Measurements from ENCODE around the gene PCDHGA9.
"Not testable (repeated sequence)": the region's sequence is repeated elsewhere in the genome, so short reads cannot be mapped to it uniquely, and the experiment has no call there.

Gene PCDHGA9

GRCh38 chr5:141393267-141393666 is 9.3 kb upstream of the PCDHGA9 start:
- TF ChIP-seq CTCF (IDR thresholded peaks at IDR 0.05; ENCODE audit: low read depth, low read length, missing control alignments), result no peak

DNA sequence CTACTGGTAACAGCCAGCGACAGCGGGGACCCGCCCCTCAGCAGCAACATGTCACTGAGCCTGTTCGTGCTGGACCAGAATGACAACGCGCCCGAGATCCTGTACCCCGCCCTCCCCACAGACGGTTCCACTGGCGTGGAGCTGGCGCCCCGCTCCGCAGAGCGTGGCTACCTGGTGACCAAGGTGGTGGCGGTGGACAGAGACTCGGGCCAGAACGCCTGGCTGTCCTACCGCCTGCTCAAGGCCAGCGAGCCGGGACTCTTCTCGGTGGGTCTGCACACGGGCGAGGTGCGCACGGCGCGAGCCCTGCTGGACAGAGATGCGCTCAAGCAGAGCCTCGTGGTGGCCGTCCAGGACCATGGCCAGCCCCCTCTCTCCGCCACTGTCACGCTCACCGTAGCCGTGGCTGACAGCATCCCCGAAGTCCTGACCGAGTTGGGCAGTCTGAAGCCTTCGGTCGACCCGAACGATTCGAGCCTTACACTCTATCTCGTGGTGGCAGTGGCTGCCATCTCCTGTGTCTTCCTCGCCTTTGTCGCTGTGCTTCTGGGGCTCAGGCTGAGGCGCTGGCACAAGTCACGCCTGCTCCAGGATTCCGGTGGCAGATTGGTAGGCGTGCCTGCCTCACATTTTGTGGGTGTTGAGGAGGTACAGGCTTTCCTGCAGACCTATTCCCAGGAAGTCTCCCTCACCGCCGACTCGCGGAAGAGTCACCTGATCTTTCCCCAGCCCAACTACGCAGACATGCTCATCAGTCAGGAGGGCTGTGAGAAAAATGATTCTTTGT is 8.0 kb upstream of the PCDHGA9 start:
- not testable (repeated sequence) for H3K4me3 ChIP-seq (replicated peaks; ENCODE audit: low read depth, low read length); DNase-seq (ENCODE audit: extremely low read depth, low read depth)

More at GRCh38 chr5:141393267-141393666, 9.3 kb upstream of the PCDHGA9 start:
- DNase-seq (ENCODE audit: extremely low read depth, low read depth), result no peak
- H3K4me3 ChIP-seq (replicated peaks; ENCODE audit: low read depth, low read length), result no peak overlapping the region

- not testable (repeated sequence) for DNase-seq (ENCODE audit: extremely low read depth, low read depth)
- H3K4me3 ChIP-seq (replicated peaks; ENCODE audit: low read depth, low read length), result peak within 1 kb of the TSS; percentile 31
- TF ChIP-seq CTCF (IDR thresholded peaks at IDR 0.05; ENCODE audit: low read depth, low read length, missing control alignments), result peak; percentile 66
These were observed 4.6 kb upstream of the PCDHGA9 start, which contains the start of gene PCDHGB5 for GRCh38 chr5:141397756-141398551. TSS of gene PCDHGB5 (plus strand) at chr5:141397947. CDS start at chr5:141398128, 181 bp downstream.

DNA sequence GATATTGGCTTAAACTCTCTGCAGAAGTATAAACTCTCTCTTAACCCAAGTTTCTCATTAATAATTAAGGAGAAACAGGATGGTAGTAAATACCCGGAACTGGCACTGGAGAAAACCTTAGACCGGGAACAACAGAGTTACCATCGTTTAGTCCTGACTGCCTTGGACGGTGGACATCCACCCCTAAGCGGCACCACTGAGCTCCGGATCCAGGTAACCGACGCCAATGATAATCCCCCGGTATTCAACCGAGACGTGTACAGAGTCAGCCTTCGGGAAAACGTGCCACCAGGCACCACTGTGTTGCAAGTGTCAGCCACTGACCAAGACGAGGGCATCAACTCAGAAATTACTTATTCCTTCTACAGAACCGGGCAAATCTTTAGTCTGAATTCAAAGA is 4.0 kb upstream of the PCDHGA9 start:
- no peak for TF ChIP-seq CTCF (IDR thresholded peaks at IDR 0.05; ENCODE audit: low read depth, low read length, missing control alignments)
- DNase-seq (ENCODE audit: extremely low read depth, low read depth), result no peak
- H3K4me3 ChIP-seq (replicated peaks; ENCODE audit: low read depth, low read length), result no peak overlapping the region

GRCh38 chr5:141399555-141400258 is 2.9 kb upstream of the PCDHGA9 start:
- TF ChIP-seq CTCF (IDR thresholded peaks at IDR 0.05; ENCODE audit: low read depth, low read length, missing control alignments), result no peak
- DNase-seq (ENCODE audit: extremely low read depth, low read depth), result no peak
- no peak overlapping the region for H3K4me3 ChIP-seq (replicated peaks; ENCODE audit: low read depth, low read length)

- DNase-seq (ENCODE audit: extremely low read depth, low read depth), result no peak
- TF ChIP-seq CTCF (IDR thresholded peaks at IDR 0.05; ENCODE audit: low read depth, low read length, missing control alignments), result no peak
- H3K4me3 ChIP-seq (replicated peaks; ENCODE audit: low read depth, low read length), result no peak overlapping the region; the same call in 1 of the 2 replicates
These were observed 809 bp downstream of the PCDHGA9 start for GRCh38 chr5:141403387-141403786.

Measured in HFF-Myc (cell line).